GM21576 (cell line): ENCODE data around the gene IPO4.

ENCODE experiments used
- ATAC-seq: cut with Tn5 transposase; IDR thresholded peaks from one replicate; pipeline ENCODE4 v1.9.1; 2021; ENCODE audit warnings: mild to moderate bottlenecking, moderate library complexity; ENCODE audit not compliant: unreplicated experiment

IPO4 gene

DNA sequence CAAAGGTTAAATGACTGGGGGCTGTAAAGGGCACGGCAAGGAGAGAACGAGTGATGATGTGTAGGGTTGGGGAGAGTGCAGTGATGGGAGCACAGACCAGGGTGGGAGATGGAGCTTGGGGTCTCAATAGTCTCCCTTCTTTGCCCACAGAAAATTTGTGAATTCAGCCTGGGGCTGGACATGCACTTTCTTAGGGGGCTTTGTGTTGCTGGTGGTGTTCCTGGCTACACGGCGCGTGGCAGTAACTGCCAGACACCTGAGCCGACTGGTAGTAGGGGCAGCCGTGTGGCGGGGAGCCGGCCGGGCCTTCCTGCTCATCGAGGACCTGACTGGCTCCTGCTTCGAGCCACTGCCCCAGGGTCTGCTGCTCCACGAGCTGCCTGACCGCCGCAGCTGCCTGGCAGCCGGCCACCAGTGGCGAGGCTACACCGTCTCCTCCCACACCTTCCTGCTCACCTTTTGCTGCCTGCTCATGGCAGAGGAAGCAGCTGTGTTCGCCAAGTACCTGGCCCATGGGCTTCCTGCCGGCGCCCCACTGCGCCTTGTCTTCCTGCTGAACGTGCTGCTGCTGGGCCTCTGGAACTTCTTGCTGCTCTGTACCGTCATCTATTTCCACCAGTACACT lies 56.4 kb downstream of the IPO4 start:
- ATAC-seq, result no peak

DNA sequence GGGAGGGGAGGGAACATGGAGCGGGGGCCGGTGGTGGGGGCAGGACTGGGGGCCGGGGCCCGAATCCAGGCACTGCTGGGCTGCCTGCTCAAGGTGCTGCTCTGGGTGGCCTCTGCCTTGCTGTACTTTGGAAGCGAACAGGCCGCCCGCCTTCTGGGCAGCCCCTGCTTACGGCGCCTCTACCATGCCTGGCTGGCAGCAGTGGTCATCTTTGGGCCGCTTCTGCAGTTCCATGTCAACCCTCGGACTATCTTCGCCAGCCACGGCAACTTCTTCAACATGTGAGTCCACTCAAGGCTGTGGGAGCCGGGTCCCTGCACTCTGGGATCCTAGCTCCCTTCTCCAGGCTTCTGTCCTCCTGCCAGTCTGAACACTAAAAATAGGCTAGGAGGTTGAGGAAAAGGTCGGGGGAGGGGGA lies 57.1 kb downstream of the IPO4 start:
- no peak for ATAC-seq

DNA sequence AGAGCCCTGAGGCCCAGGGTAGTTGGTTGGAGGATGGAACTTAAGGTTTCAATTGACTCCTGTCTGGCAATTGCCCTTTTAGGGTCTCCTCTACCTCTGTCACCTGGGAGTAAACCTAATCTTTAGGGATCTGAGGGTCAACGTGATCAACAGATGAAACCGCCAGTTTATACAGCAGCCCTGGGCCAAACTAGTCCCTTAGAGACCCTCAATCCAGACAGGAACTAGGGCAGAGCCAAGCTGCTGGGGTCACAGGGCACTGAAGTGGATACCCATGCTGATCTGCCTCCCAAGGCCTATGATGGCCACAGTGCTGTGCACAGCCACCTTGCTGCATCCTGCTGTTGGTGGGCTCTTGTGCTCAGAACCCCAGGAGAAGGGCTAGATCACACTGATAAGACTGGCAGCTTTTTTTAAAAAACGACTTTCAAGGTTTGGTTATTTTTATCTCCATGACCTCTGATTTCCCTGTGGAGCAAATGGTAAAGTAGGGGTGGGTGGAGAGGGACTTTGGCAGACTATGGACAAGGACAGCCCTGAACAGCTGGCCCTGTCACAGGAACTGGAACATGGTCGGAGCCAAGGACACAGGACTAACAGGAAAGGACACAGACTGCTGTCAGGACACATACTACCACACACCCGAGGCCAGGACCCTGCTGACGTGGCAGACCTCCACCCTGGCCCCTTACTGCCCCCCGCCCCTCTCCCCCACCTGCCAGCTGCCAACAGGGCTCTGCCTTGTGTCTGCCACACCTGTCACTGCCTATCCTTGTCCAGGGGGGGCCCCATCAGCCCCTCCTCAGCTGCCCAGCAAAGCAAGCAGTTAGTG lies 57.7 kb downstream of the IPO4 start:
- no peak for ATAC-seq

DNA sequence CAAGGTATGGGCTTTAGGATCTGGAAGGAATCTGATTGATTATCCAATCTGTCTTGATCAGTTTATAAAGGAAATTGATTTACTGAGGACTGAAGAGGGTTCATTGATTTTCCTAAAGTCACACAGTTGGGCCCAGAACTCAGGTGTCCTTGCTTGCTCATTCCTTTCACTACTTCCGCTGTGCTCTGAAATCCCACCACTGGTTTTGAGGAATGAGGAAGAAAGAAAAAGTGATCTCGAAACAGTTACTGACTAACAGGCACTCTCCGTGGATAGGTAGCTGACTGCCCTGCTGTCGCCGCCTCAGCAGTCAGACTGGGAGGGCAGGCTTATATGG lies 58.3 kb downstream of the IPO4 start, which contains the start of gene FITM1:
Gene FITM1, plus strand, starts transcription at position 280 of the 337 bp plus-strand sequence. CDS start 905 bp downstream, outside the sequence.
- no peak for ATAC-seq
